Cardiac muscle cell (in vitro differentiated cells and primary cell): ENCODE data around the gene LILRB5. TPM values are rescaled to one million over a fixed set of nuclear protein-coding genes. Genes with fewer than 3 reads are reported as not detected.
"Not testable (repeated sequence)": the region's sequence is repeated elsewhere in the genome, so short reads cannot be mapped to it uniquely, and the experiment has no call there.

Source experiments
- DNase-seq, 2 donors: peaks; one replicate each; pipeline versions ENCODE4 v3.0.0 to v3.0.0-alpha.2; 2010 to 2017; ENCODE audit warnings: low read depth in 1 of 2, low spot score in 1 of 2
- H3K27ac ChIP-seq: fragments of 200-600 bp; sonication (generic); 2 replicates; pipeline ENCODE4 v1.5.1; 2016
- H3K27me3 ChIP-seq: fragments of 200-600 bp; sonication (generic); 2 replicates; pipeline ENCODE4 v1.6.0; 2016; ENCODE audit warnings: control low read depth
- H3K36me3 ChIP-seq: fragments of 200-600 bp; sonication (generic); 2 replicates; pipeline ENCODE4 v1.5.1; 2016; ENCODE audit warnings: control low read depth
- H3K4me1 ChIP-seq: fragments of 200-600 bp; sonication (generic); 2 replicates; pipeline ENCODE4 v1.8.1; 2017; ENCODE audit warnings: low read depth, mild to moderate bottlenecking, mixed run types
- H3K4me3 ChIP-seq: fragments of 200-600 bp; sonication (generic); 2 replicates; pipeline ENCODE4 v1.5.1; 2016; ENCODE audit warnings: mild to moderate bottlenecking
- H3K9me3 ChIP-seq: fragments of 200-600 bp; sonication (generic); 2 replicates; pipeline ENCODE4 v1.5.1; 2017; ENCODE audit warnings: low read depth, mild to moderate bottlenecking, control low read depth
- polyA plus RNA-seq: library from polyadenylated mRNA; unstranded; fragments of >200 nt; fragmentation: Nextera tagmentation; extraction: Ambion mirVana; gene quantifications from 2 replicates; pipeline ENCODE4 v1.2.1, GENCODE V29; 2016
- total RNA-seq: library from RNA; depleted of rRNA; stranded (reverse); fragments of >200 nt; gene quantifications from 2 replicates; pipeline ENCODE4 v1.2.3, GENCODE V29; 2016
- TF ChIP-seq, protein P1 (sequence below): IDR thresholded peaks from 2 replicates; pipeline ENCODE4 v1.5.1; 2012; ENCODE audit warnings: low read depth, mild to moderate bottlenecking, low read length

The LILRB5 gene
- total and polyA plus RNA-seq, 2 experiments from 2014 or later, result not detected

DNA sequence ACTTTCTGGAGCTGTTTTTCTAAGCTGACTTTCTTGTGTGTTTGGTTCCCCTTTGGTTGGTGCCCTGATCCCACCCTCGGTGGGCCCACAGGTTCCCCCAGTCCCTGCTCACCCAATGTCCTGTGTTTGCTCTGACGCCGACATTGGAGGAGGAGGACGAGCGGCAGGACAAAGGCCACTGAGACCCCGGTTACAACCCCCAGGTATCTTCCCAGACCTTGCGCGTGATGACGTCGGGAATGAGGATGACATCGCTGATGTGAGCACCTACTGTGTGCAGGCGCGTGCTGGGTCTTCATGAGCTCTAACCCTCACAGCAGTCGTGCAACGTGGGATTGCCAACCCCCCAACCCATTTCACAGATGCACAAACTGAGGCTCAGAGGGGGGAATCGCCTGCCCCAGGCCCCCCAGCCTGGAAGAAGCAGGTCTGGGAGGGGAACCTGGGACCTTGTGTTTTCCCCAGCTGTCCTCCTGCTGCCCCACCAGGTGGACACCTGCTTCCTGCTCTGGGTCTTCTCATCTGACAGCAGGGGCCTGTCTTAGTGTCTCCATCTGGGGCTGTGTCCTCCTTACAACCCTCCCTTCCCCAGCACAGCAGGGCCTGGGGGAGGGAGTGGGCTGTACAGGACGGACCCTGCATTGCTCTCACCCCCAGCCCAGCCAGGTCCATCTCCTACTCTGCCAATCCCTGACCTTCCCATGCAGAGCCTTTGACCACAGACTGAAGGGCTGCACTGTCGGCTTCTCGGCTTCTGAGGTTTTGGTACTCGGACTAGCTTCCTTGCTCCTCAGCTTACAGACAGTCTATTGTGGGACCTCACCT lies 9.8 kb downstream of the LILRB5 start:
- no peak overlapping the region for H3K27ac ChIP-seq
- no peak for DNase-seq
- TF ChIP-seq, protein P1, sequence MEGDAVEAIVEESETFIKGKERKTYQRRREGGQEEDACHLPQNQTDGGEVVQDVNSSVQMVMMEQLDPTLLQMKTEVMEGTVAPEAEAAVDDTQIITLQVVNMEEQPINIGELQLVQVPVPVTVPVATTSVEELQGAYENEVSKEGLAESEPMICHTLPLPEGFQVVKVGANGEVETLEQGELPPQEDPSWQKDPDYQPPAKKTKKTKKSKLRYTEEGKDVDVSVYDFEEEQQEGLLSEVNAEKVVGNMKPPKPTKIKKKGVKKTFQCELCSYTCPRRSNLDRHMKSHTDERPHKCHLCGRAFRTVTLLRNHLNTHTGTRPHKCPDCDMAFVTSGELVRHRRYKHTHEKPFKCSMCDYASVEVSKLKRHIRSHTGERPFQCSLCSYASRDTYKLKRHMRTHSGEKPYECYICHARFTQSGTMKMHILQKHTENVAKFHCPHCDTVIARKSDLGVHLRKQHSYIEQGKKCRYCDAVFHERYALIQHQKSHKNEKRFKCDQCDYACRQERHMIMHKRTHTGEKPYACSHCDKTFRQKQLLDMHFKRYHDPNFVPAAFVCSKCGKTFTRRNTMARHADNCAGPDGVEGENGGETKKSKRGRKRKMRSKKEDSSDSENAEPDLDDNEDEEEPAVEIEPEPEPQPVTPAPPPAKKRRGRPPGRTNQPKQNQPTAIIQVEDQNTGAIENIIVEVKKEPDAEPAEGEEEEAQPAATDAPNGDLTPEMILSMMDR, result no peak

GRCh38 chr19:54245936-54246335 lies 11.1 kb downstream of the LILRB5 start:
- Histone ChIP-seq H3K27ac (no peak overlapping the region), H3K9me3 (no peaks in the 10 kb centered on the region), H3K4me1 (no peaks in the 10 kb centered on the region), H3K4me3 (no peak overlapping the region), H3K36me3 (no peaks in the 10 kb centered on the region), H3K27me3 (no peaks in the 10 kb centered on the region)
- TF ChIP-seq, protein P1, result no peak
- DNase-seq, result no peak

More for the DNA sequence above, 9.8 kb downstream of the LILRB5 start:
- H3K9me3 ChIP-seq, result no peaks in the 10 kb centered on the region
- no peaks in the 10 kb centered on the region for H3K4me1 ChIP-seq
- no peaks in the 10 kb centered on the region for H3K27me3 ChIP-seq
- H3K36me3 ChIP-seq, result no peaks in the 10 kb centered on the region
- no peak overlapping the region for H3K4me3 ChIP-seq

DNA sequence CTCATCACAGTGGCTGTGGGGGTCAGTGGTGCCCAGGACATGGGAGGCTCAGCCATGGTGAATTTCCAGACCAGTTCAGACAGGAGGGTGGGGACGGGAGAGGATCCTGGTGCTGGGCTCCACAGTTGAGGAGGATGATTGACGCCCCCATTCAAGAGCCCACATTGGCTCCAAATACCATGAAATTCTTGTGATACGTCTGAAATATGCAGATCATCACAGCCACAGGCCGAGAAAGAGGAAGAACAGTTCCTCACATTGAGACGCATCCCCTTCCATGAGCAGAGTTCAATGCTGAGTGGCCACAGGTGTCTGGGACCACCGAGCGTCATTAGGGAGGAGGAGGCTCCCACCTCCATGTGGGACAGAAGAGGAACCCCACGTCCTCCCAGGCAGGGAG lies 13.3 kb downstream of the LILRB5 start:
- not testable (repeated sequence) for H3K27ac ChIP-seq, H3K4me3 ChIP-seq, H3K36me3 ChIP-seq, H3K27me3 ChIP-seq, H3K9me3 ChIP-seq, H3K4me1 ChIP-seq, DNase-seq

- not testable (repeated sequence) for H3K9me3 ChIP-seq, H3K4me3 ChIP-seq, H3K27me3 ChIP-seq, DNase-seq, H3K4me1 ChIP-seq, H3K27ac ChIP-seq, H3K36me3 ChIP-seq
These were observed 14.4 kb downstream of the LILRB5 start, which contains the start of gene LILRA6 for GRCh38 chr19:54242646-54243045. LILRA6 (minus strand) TSS chr19:54242790.

DNA sequence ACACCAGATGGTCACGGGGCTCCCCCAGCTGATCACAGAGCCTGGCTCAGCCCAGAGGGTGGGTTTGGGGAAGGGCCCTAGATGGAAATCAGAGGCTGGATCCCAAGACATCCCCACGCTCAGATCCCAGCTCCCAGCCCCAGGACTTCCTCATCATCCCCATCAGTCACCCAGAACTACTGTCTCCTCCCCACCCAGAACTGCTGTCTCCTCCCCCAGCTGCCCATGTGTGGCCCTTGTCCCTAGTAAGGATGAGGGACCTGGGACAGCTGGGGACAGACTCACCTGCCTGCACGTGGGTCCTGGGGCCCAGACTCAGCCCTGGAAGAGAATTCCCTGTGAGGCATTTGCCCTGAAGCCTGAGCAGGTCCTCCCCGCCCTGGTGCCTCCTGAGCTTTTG lies 14.8 kb downstream of the LILRB5 start:
- not testable (repeated sequence) for H3K27me3 ChIP-seq, H3K4me1 ChIP-seq, H3K4me3 ChIP-seq, H3K36me3 ChIP-seq, H3K9me3 ChIP-seq, DNase-seq, H3K27ac ChIP-seq

DNA sequence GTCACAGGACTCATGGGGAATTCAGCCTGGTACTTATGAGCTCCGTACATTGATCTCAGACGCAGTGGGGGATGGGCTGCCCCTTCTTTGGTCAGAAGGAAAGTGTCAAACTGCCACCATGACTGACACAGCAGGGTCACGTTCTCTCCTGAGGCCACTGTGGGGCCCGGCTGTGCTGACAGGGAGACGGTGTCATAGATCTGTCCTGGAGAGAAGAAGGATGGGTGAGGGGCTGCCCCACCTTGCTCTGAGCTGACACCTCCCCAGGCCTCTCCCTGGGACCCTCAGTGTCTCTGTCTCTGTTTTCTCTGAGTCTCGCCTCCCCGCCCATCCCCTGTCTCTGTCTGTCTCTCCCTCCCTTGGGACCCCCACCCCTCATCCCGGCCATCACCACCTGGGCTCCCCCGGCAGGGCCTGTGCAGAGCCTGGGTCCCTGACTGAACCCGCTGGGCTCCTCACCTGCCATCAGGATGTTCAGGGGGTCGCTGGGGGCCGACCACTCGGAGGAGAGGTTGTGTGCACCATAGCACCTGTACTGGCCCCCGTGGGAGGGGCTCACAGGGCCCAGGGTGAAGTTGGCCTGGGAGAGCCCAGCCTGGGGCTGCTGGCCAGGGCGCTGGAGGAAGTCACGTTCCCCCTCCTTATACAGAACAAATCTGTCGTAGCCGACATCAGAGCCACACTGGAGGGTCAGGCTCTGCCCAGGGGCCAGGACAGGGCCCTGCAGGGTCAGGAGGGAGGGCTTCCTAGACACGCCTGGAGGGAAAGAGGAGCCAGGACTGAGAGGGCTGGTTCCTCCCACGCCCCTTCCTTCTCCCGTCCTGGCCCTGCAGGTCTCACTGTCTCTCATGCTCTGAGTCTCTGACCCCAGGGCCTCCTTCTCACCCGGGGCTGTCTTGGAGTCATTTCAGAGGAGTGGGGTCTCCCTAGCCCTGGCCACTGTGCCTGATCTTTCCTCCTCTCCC lies 16.4 kb downstream of the LILRB5 start:
- DNase-seq, H3K4me1 ChIP-seq, H3K9me3 ChIP-seq, H3K27ac ChIP-seq, H3K36me3 ChIP-seq, H3K4me3 ChIP-seq, H3K27me3 ChIP-seq: not testable (repeated sequence)

GRCh38 chr19:54239491-54240371 lies 17.3 kb downstream of the LILRB5 start:
- not testable (repeated sequence) for H3K4me3 ChIP-seq, DNase-seq, H3K4me1 ChIP-seq, H3K9me3 ChIP-seq, H3K27ac ChIP-seq, H3K36me3 ChIP-seq
- peaks cover 12% of the 10 kb centered on the region for H3K27me3 ChIP-seq
